Stomach (tissue), 4 donors: ENCODE results near the gene MAGEA8.

Experiments used
- CTCF ChIP-seq, 7 experiments: fragments of 450-650 bp in 4 of 7; fragments of 200-600 bp in 3 of 7; sonication (generic) in 3 of 7; IDR thresholded peaks; one replicate each; pipeline ENCODE4 v1.5.1; 2016 to 2019; ENCODE audit warnings: antibody characterized with exemption in 7 of 7, control low read depth in 2 of 7, mild to moderate bottlenecking in 1 of 7
- EP300 ChIP-seq: sonication (generic); formaldehyde crosslinking; IDR thresholded peaks from one replicate; pipeline ENCODE4 v1.6.1; 2017; ENCODE audit warnings: antibody characterized with exemption
- POLR2A ChIP-seq, 4 donors: fragments of 450-650 bp; IDR thresholded peaks; one replicate each; pipeline ENCODE4 v1.6.1; 2016; ENCODE audit warnings: antibody characterized with exemption in 4 of 4, control low read depth in 2 of 4, mild to moderate bottlenecking in 1 of 4, moderate library complexity in 1 of 4
- POLR2AphosphoS5 ChIP-seq, 3 donors: sonication (generic); formaldehyde crosslinking; IDR thresholded peaks; one replicate each; pipeline ENCODE4 v1.6.1; 2016; ENCODE audit warnings: antibody characterized with exemption in 3 of 3

GRCh38 chrX:149877157-149877556 is 3.8 kb upstream of the MAGEA8 start:
- TF ChIP-seq CTCF (IDR thresholded peaks at IDR 0.05): no peak
- TF ChIP-seq EP300: no peak
- TF ChIP-seq POLR2A (IDR thresholded peaks at IDR 0.05): no peak
- no peak for TF ChIP-seq POLR2AphosphoS5 (IDR thresholded peaks at IDR 0.05)
